Jurkat, Clone E6-1 (cell line): Measurements from ENCODE around the gene TTLL9.

Experiments
- DNase-seq: peaks from one replicate; pipeline ENCODE4 v3.0.0-alpha.2; 2011; ENCODE audit warnings: low read depth, low spot score
- H3K4me3 ChIP-seq: 2 replicates; pipeline ENCODE4 v1.5.1; 2011; ENCODE audit warnings: mild to moderate bottlenecking, low read length, control low read depth, moderate library complexity

Gene TTLL9

DNA sequence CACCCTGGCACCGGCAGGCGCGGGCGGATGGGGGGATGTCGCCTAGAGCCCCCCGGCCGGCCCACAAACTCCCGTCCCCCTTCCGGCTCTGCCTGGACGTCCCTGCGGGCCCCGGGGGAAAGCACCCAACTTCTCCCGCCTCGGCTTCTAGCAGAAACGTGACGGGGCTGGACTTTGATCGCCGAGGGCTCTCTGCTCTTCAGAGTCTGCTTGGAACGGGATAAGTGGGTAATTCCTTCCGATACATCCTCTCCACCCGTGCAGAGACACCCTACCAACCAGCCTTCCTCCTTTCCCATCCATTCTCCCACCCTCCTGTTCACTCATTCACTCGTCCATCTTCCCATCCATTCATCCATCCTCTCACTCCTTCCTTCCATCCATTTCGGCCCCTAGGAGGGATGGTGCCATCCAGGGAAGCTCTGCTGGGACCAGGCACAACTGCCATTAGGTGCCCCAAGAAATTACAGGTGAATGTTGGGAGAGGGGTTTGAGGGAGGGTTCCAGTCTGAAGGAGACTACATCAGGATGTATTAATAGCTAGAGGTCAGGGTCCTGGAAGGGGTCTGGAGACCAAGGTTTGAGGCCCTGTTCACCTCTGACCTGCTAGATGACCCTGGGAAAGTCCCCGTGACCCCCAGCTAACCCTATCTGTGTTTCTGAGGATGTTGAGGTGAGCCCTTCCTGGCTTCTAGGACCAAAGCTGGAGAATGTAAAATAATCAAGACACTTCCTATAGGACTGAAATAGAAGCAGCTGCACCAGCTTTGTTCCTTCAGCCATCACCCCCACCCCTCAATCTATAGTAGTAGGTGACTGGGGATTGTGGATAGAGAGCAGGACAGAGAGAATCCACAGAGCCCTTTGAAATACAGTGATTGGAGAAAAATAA is 538 bp downstream of the TTLL9 start:
- no peak overlapping the region for H3K4me3 ChIP-seq
- no peak for DNase-seq

DNA sequence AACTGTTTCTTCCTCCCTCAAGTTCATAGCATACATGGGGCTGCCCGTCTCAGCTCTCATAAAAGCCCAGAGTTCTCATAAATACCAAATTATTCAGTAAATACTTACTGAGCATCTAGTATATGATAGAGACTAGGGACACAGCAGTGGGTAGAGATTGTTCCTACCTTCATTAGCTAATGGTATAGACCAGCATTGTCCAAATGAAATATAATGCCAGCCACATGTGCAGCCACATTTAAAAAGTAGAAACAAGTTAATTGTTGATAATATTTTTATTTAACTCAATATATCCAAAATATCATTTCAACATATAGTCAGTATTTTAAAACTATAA is 1.2 kb downstream of the TTLL9 start:
- DNase-seq = no peak
- H3K4me3 ChIP-seq = no peak overlapping the region

DNA sequence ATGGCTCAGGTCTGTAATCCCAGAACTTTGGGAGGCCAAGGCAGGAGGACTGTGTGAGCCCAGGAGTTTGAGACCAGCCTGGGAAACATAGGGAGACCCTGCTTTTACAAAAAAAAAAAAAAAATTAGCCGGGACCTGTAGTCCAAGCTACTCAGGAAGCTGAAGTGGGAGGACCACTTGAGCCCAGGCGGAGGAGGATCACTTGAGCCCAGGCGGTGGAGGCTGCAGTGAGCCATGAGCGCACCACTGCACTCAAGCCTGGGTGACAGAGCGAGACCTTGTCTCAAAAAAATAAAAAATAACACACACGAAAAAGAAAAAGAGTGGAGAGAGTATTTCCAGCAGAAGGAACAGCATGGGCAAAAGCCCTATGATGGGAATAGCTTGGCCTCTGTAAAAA is 2.0 kb downstream of the TTLL9 start:
- H3K4me3 ChIP-seq = no peak overlapping the region
- no peak for DNase-seq

DNA sequence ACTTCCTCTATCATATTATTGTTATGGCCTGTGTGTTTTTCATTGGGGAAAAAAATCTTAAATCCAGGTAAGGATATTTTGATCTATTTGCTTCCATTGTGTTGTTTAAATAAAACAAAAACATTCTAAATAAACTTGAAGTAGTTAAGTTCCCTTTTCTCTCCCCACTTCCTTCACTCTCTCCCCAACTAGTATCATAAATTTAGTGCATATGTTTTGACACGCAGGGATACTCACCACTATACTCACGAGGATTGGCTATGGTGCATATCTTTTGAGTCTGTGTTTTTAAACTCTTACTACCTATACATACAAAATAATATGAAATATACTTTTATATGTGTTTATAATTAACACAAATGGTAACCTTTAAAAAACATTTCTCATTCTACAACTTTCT is 5.2 kb downstream of the TTLL9 start:
- no peak for DNase-seq

DNA sequence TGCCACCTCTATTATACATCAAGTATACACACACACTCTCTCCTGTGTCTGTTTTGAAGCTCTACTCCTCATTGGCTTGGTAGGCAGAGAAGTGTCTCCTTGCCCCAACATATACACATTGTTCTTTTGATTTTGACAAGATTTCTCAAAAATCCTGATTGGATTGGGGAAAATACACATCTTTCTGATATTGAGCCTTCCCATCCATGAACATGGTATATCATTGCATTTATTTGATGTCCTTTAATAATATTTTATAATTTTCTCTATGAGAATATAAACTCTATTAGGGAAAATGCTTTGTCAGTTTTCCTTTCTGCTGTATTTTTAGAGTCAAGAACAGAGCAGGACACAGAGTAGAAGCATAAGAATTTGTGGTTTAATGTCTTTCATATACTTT is 7.2 kb downstream of the TTLL9 start:
- DNase-seq = no peak
- no peak overlapping the region for H3K4me3 ChIP-seq

More for the DNA sequence above, 5.2 kb downstream of the TTLL9 start:
- no peak overlapping the region for H3K4me3 ChIP-seq

DNA sequence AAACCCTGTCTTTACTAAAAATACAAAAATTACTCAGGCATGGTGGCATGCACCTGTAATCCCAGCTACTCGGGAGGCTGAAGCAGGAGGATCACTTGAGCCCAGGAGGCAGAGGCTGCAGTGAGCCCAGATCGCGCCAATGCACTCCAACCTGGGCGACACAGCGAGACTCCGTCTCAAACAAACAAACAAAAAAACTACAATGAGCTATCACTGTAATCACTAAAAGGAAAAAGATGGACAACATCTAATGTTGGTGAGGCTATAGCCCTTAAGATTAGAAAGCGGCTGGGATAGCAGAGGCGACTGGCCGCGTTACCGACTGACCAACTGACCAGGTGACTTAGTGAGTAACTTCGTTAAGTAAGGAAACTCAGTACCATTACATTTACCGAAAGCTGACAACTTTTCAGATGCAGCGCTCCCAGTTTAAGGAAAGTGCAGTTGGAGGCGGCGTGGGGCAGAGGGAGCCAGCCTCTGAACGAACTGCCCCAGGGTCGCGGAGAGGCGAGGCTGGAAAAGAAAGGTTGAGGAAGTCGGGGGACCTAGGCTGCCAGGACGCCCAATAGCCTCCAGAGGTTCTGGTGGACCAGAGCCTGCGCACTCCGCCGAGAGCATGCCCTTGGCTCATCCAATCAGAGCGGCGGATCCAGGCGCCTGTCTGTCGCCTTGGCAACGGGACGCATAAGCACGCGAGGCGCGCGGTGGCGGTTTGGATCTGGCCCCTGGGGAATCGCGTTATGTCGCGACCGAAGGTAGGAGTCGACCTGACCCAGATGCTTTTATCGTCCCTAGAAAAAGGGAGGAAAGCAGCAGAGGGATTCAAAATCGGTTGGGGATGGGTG is 8.9 kb downstream of the TTLL9 start:
- H3K4me3 ChIP-seq = peak overlapping the region; percentile 64
- DNase-seq = peak; percentile 80

DNA sequence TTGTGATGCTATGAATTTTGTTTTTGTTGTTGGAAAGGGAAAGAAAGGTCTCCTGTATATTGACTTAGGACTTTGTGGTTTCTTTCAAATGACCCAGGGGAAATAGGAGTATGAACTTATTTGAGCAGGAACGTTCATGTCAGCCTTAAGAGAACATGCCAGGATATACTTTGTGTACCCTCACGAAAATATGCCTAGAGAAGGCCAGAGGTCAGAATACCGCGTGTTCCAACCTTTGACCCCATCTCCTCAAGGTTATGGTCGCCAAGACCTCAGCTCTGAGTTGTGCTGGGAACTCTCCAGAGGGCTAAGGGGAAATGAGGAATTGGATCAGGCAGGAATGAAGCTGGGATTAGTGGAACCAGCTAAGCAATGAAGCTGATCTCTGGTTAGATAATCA is 11.5 kb downstream of the TTLL9 start:
- H3K4me3 ChIP-seq = no peak overlapping the region
- no peak for DNase-seq

DNA sequence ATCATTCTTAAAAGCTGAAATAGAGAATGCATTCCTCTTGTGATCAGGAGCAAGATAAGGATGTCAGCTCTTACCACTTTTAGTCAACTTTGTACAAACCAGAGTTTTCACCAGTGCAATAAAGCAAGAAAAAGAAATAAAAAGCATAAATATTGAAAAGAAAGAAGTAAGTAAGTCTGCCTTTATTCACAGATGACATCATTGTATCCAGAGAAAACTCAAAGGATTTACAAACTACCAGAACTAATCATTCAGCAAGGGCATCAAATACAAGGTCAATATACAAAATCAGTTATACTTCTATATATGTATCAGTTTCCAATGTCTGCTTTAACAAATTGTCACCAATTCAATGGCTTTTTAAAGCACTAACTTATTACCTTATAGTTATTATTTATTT is 13.4 kb downstream of the TTLL9 start:
- H3K4me3 ChIP-seq = no peak overlapping the region
- DNase-seq = no peak

DNA sequence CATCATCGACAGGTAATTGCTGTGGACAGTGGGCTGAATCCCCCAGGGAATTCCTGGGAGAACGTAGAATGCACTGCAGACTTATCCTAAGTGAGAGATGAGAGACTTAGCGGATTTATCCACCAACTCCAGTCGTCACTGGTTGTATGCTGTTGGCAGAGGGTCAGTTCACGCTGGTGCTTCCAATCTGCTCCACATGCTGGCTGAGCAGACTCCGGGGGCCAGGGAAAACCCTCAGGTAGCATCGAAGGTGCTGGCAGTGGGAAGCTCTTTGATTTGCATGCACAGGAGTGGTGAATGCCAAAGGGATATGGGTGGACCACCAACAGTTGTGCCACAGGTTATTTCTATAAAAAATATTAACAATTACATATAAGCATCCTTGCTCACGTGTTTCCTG is 20.2 kb downstream of the TTLL9 start:
- no peak overlapping the region for H3K4me3 ChIP-seq
- DNase-seq = no peak

DNA sequence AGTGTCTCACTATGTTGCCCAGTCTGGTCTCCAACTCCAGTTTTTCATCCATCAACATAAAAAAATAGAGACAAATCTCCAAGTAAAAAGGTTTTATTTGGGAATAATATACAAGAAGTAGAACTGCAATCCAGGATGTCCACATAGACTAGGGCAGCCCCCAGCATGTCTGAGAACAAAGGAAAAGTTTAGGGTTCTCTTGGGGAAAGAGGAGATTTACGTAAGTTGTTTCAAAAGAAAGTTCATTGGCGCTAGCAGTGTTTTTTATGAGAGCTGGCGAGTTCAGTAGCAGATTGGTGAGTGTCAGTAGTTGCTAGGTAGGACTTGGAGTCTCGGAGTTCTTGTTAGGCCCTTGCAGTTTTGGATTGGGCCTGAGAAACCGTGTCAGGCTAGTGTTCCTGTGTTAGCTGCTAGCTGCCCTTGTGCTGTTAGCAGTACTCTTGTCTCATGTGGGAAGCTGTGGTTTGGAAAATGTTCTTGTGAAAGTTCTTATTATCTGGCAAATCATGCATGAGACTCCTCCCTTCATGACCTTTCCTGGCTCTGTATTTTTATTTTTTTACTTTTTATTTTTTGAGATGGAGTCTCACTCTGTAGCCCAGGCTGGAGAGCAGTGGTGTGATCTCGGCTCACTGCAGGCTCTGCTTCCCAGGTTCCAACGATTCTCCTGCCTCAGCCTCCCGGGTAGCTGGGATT is 24.7 kb downstream of the TTLL9 start:
- DNase-seq = no peak
- H3K4me3 ChIP-seq = no peak overlapping the region

DNA sequence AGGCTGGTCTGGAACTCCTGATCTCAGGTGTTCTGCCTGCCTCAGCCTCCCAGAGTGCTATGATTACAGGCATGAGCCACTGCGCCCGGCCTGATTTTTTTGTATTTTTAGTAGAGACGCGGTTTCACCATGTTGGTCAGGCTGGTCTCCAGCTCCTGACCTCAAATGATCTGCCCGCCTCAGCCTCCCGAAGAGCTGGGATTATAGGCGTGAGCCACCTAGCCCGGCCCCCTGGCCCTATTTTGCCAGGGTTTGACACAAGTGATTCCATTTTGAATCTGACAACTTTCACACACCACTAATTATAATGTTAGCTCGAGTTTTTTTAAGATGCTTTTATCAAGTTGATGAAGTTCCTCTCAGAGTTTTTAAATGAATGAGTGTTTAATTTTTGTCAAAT is 25.6 kb downstream of the TTLL9 start:
- no peak for DNase-seq
- no peak overlapping the region for H3K4me3 ChIP-seq

DNA sequence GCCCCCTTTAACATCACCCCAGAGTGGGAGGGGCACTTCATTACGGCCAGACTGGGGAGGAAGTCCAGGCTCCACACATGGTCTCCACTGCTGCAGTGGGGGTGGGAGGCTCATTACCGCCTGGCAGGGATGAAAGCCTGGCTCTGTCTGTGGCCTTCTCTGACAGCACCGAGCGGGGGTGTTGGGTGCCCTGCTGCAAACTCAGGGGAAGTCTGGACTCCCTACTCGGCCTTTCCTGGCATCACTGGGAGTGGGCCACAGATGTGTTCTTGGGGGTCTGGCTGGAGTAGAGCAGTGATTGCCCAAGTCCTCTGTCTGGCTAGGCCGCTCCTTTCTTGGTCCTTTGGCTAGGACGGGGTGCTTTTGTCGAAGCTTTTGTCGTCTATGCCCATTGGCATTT is 27.1 kb downstream of the TTLL9 start:
- H3K4me3 ChIP-seq = no peak overlapping the region
- no peak for DNase-seq

DNA sequence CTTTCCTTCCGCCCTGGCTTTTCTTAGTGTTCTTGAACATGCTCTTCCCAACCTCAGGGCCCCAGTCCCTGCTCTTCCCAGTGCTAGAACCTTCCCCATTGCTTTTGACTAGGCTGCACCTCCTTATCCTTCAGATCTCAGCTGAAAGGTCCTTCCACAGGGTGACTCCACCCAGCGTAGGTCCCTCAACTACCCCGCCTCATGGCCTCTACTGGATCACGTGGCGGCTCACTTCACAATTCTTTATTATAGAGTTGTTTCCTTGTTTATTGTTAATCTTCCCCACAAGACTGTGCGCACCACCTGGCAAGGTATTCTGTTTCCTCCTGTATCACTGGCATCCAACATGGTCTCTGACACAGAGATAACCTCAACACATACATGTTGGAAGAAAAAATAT is 31.2 kb downstream of the TTLL9 start:
- H3K4me3 ChIP-seq = no peak overlapping the region
- DNase-seq = no peak

DNA sequence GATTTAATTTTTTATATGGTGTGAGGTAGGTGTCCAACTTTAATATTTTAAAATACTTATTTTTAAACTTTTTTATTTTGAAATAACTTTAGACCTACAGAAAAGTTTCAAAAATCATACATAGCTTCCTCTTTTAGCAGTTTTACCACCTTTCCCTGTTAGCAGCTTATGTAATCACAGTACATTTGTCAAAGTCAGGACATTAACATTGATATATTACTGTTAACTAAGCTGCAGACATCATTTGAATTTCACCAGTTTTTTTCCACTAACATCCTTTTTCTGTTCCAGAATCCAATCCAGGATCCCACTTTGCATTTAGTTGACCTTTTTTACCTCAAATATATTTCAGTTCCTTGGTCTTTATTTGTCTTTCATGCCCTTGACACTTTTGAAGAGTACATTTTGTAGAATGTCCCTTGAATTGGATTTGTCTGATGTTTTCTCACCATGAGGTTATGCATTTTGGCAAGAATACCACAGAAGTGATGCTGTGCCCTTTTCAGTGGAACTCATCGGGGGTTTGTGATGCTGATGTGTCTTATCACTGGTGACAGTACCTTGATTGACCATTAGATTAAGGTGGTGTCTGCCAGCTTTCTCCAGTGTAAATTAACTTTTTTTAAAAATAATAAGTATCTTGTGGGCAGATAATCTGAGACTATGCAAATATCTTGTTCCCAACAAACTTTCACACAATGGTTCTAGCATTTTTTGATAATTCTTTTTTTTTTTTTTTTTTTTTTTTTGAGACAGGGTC is 33.4 kb downstream of the TTLL9 start:
- no peak overlapping the region for H3K4me3 ChIP-seq
- no peak for DNase-seq

DNA sequence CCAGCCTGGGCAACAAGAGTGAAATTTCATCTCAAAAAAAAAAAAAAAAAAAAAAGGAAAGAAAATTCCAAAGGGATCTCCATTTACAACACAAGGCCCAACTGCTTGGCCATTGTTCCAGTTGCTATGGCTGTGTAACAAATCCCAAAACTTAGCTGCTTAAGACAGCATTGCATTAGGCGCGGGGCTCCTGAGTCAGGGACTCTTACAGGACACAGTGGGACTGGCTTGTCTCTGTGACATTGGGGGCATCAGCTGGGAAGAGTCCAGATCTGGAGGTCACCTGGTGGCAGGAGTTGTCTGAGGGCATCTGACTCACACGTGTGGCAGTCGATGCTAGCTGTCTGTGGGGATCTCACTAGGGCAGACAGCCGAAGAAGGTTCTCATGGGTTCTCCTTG is 35.6 kb downstream of the TTLL9 start:
- DNase-seq = no peak
- no peak overlapping the region for H3K4me3 ChIP-seq

DNA sequence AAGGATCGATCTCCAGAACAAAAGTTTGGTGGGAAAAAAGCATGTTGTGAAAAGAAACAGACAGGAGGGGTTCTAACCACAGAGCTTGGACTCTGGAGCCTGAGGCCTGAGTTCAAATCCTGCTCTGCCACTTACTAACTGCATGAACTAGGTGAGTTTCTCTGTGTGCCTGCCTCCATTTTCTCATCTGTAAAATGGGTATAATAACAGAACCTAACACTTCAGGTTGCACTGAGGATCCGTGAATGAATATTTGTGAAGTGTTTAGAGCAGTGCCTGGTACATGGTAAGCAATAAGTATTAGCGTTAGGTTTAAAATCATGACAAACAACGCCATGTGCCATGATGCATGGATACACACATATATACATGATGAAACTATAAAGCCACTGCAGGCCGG is 36.6 kb downstream of the TTLL9 start:
- DNase-seq = no peak
- H3K4me3 ChIP-seq = no peak overlapping the region

DNA sequence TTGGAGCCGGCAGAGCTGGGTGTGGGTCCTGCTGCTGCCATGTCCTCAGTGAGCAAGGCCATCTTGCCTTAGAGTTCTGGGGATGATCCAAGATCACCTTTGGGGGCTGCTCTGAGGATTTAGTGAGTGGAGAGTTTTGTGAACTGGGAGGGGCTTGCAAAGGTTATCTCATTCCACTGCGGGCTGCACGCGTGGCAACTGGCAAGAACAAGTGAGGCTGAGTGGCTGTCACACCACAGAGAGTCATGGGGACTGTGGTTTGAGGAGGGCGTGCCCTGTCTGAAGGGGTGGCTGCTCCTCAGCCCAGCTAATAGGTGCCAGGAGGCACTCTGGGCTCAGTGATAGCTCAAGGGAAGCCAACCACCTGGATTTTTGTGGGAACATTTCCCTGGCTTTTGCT is 37.6 kb downstream of the TTLL9 start:
- peak; percentile 59 for DNase-seq
- H3K4me3 ChIP-seq = no peak overlapping the region; the same call in 1 of the 2 replicates

DNA sequence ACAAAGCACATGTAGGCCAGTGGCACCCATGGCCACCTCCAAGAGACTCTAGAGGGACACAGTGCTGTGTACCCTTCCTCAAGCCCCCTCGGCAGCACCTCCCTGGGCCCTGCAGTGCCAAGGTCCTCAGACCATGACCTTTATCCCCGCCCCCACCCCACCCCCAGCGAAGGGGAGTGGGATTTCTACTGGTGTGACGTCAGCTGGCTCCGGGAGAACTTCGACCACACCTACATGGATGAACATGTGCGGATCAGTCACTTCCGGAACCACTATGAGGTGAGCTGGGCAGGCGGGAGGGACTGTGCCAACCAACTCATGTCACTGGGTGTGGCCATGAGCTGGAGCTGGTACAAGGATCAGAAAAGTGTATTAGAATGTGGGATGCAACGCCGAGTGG is 38.0 kb downstream of the TTLL9 start:
- no peak overlapping the region for H3K4me3 ChIP-seq
- no peak for DNase-seq
